B cell (primary cell): ENCODE data around the gene MOSPD3. TPM values are rescaled to one million over a fixed set of nuclear protein-coding genes. Genes with fewer than 3 reads are reported as not detected.
A peak's percentile ranks its signal among the peaks of the same experiment; 100 is the strongest.

Experiments used
- ATAC-seq: fragments of 200-7000 bp; cut with Tn5 transposase; one replicate; pipeline ENCODE4 v1.10.0; 2021; ENCODE audit warnings: low read depth, mild to moderate bottlenecking, moderate number of reproducible peaks, moderate library complexity
- CTCF ChIA-PET: fragments of 350-600 bp; sonication (Branson Sonifier 250); formaldehyde crosslinking; loops from one replicate; lab custom pipeline; 2021; ENCODE audit warnings: antibody characterized with exemption, inconsistent platforms; lab: Charles Lee
- POLR2A ChIA-PET: fragments of 350-600 bp; sonication (Branson Sonifier 250); formaldehyde crosslinking; loops from one replicate; lab custom pipeline; 2021; ENCODE audit warnings: antibody characterized with exemption; lab: Charles Lee
- DNase-seq: peaks from one replicate; pipeline ENCODE4 v3.0.0; 2013
- H2AFZ ChIP-seq: 2 replicates; pipeline ENCODE4 v1.6.1; 2012; ENCODE audit warnings: mild to moderate bottlenecking, low read depth, low read length; ENCODE audit not compliant: insufficient read depth, poor library complexity, severe bottlenecking
- H3K27ac ChIP-seq, 2 donors: 1 replicate in 1 of 2; 2 replicates in 1 of 2; pipeline ENCODE4 v1.5.1; 2012 to 2013; ENCODE audit warnings: low read length in 2 of 2, mild to moderate bottlenecking in 2 of 2, moderate library complexity in 1 of 2
- H3K27me3 ChIP-seq, 4 experiments: fragments of 200-600 bp in 1 of 4; sonication (generic) in 1 of 4; replicated peaks in 1 of 4; 1 replicate in 2 of 4; 2 replicates in 2 of 4; pipeline versions ENCODE4 v1.6.1 to v1.7.0; 2013 to 2016; ENCODE audit warnings: low read length in 3 of 4, mild to moderate bottlenecking in 2 of 4, mixed read lengths in 1 of 4, moderate library complexity in 1 of 4; ENCODE audit not compliant: insufficient read depth in 4 of 4, control insufficient read depth in 3 of 4; ENCODE audit errors: control extremely low read depth in 1 of 4
- H3K36me3 ChIP-seq, 2 experiments: replicated peaks in 1 of 2; 1 replicate in 1 of 2; 2 replicates in 1 of 2; pipeline versions ENCODE4 v1.6.1 to v1.7.1; 2013; ENCODE audit warnings: low read length in 1 of 2; ENCODE audit not compliant: insufficient read depth in 2 of 2, control insufficient read depth in 1 of 2; ENCODE audit errors: control extremely low read depth in 1 of 2, extremely low read depth in 1 of 2
- H3K4me1 ChIP-seq, 2 donors: fragments of 200-600 bp in 1 of 2; sonication (generic) in 1 of 2; 1 replicate in 1 of 2; 2 replicates in 1 of 2; pipeline versions ENCODE4 v1.5.1 to v1.6.1; 2013 to 2017; ENCODE audit warnings: low read length in 2 of 2; ENCODE audit not compliant: control insufficient read depth in 2 of 2, insufficient read depth in 2 of 2
- H3K4me2 ChIP-seq: replicated peaks from 2 replicates; pipeline ENCODE3; 2012; ENCODE audit warnings: mild to moderate bottlenecking, low read depth, low read length; ENCODE audit not compliant: poor library complexity, severe bottlenecking
- H3K4me3 ChIP-seq, 5 experiments: fragments of 200-600 bp in 1 of 5; sonication (generic) in 1 of 5; 1 replicate in 3 of 5; 2 replicates in 2 of 5; pipeline versions ENCODE4 v1.5.1 to v1.7.0; 2011 to 2016; ENCODE audit warnings: low read length in 4 of 5, mild to moderate bottlenecking in 4 of 5, low read depth in 2 of 5, control low read depth in 1 of 5, moderate library complexity in 1 of 5; ENCODE audit not compliant: insufficient read depth in 1 of 5; ENCODE audit errors: control extremely low read depth in 1 of 5, extremely low read depth in 1 of 5
- H3K79me2 ChIP-seq: fragments of 200-600 bp; sonication (generic); one replicate; pipeline ENCODE4 v1.6.0; 2016; ENCODE audit warnings: low read length; ENCODE audit not compliant: control insufficient read depth, insufficient read depth
- H3K9ac ChIP-seq: fragments of 200-600 bp; sonication (generic); 2 replicates; pipeline ENCODE4 v1.6.1; 2017; ENCODE audit warnings: mild to moderate bottlenecking, low read length, moderate library complexity
- H3K9me3 ChIP-seq, 3 donors: one replicate each; pipeline versions ENCODE4 v1.6.1 to v1.7.1; 2013; ENCODE audit warnings: low read length in 2 of 3; ENCODE audit not compliant: control insufficient read depth in 2 of 3, insufficient read depth in 1 of 3; ENCODE audit errors: control extremely low read depth in 1 of 3
- H4K20me1 ChIP-seq: 2 replicates; pipeline ENCODE4 v1.6.0; 2012; ENCODE audit warnings: mild to moderate bottlenecking, low read length; ENCODE audit not compliant: insufficient read depth, control insufficient read depth, poor library complexity, severe bottlenecking
- H3K27ac Mint-ChIP-seq: one replicate; pipeline ENCODE4 v1.8.0; 2021; ENCODE audit warnings: mixed read lengths
- H3K27me3 Mint-ChIP-seq: one replicate; pipeline ENCODE4 v1.8.0; 2021; ENCODE audit warnings: mixed read lengths
- H3K4me1 Mint-ChIP-seq: one replicate; pipeline ENCODE4 v1.8.0; 2021; ENCODE audit warnings: mixed read lengths
- H3K4me3 Mint-ChIP-seq: one replicate; pipeline ENCODE4 v1.8.0; 2021; ENCODE audit warnings: mixed read lengths
- H3K9me3 Mint-ChIP-seq: one replicate; pipeline ENCODE4 v1.8.0; 2022; ENCODE audit warnings: mixed read lengths; ENCODE audit not compliant: insufficient read depth
- EZH2 ChIP-seq: IDR thresholded peaks from 2 replicates; pipeline ENCODE4 v1.6.1; 2012; ENCODE audit warnings: borderline replicate concordance, low read depth, mild to moderate bottlenecking, moderate library complexity, low read length; ENCODE audit not compliant: insufficient read depth, poor library complexity, severe bottlenecking
- WGBS: methylation state at CpG from one replicate; pipeline ENCODE4 v1.1.5; 2013; ENCODE audit warnings: missing lambda C conversion rate; ENCODE audit not compliant: insufficient coverage; 5-methylcytosine and 5-hydroxymethylcytosine counted together
- intact Hi-C: fragments of 100-400 bp; cut with micrococcal nuclease; formaldehyde crosslinking; loops from one replicate; pipeline ENCODE4 v1.10.0; 2022
- polyA plus RNA-seq: library from polyadenylated mRNA; depleted of rRNA; stranded (reverse); fragments of >200 nt; gene quantifications from 2 replicates; pipeline ENCODE4 v1.2.3, GENCODE V29; 2012
- total RNA-seq, 2 donors: library from RNA; stranded (reverse); fragments of 120-200 nt in 1 of 2; gene quantifications; 1 replicate in 1 of 2; 2 replicates in 1 of 2; pipeline versions ENCODE4 v1.2.3 to v1.2.4, GENCODE V29; 2013 to 2022
- TF ChIP-seq, protein P1 (sequence below): fragments of 200-600 bp; IDR thresholded peaks from one replicate; pipeline ENCODE4 v1.8.0; 2022; ENCODE audit warnings: antibody characterized with exemption, mild to moderate bottlenecking

Gene MOSPD3
- total and polyA plus RNA-seq, 2 donors (not counting 1 experiment from before 2014, with no cell fraction given), result 18.8 to 19.2 TPM

- Mint-ChIP-seq H3K27me3 (no peaks in the 10 kb centered on the region), H3K4me1 (peaks cover 10% of the 10 kb centered on the region), H3K9me3 (no peaks in the 10 kb centered on the region), H3K4me3 (peak overlapping the region; percentile 90), H3K27ac (peak overlapping the region; percentile 83)
- DNase-seq (peak; percentile 77), ATAC-seq (peak; percentile 77)
- peaks cover 0 to 5% (median 0%) of the 10 kb centered on the region in 3 donors for H3K9me3 ChIP-seq
- intact Hi-C loops, result loop anchor here (1.0 to 5.0 kb wide), 6 partner anchors 21 to 219 kb away; partner anchors contain the start of genes GIGYF1, GNB2, MOSPD3 and SLC12A9
- peaks cover 6 to 15% of the 10 kb centered on the region in 2 donors for H3K4me1 ChIP-seq
- ChIA-PET CTCF (interaction anchor here (0.6 to 4.0 kb wide), 15 partner anchors 9 to 611 kb away, joined by 3 to 53 read pairs (median 5); partner anchors contain the start of genes FBXO24, GIGYF1, LRCH4 and MOSPD3), POLR2A (interaction anchor here (0.6 to 2.8 kb wide), 8 partner anchors 20 to 56 kb away, joined by 3 to 13 read pairs (median 4); partner anchors contain the start of genes GNB2 and MOSPD3)
- H3K36me3 ChIP-seq, result no peaks in the 10 kb centered on the region
- 3% methylated on average over 72 of the region's 72 CpGs for WGBS
- TF ChIP-seq, protein P1, sequence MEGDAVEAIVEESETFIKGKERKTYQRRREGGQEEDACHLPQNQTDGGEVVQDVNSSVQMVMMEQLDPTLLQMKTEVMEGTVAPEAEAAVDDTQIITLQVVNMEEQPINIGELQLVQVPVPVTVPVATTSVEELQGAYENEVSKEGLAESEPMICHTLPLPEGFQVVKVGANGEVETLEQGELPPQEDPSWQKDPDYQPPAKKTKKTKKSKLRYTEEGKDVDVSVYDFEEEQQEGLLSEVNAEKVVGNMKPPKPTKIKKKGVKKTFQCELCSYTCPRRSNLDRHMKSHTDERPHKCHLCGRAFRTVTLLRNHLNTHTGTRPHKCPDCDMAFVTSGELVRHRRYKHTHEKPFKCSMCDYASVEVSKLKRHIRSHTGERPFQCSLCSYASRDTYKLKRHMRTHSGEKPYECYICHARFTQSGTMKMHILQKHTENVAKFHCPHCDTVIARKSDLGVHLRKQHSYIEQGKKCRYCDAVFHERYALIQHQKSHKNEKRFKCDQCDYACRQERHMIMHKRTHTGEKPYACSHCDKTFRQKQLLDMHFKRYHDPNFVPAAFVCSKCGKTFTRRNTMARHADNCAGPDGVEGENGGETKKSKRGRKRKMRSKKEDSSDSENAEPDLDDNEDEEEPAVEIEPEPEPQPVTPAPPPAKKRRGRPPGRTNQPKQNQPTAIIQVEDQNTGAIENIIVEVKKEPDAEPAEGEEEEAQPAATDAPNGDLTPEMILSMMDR, result no peak
- no peak for TF ChIP-seq EZH2
- H3K4me2 ChIP-seq, result peak overlapping the region; percentile 98
- no peaks in the 10 kb centered on the region for H3K79me2 ChIP-seq
- peak overlapping the region; percentile 97 for H2AFZ ChIP-seq
- H3K27ac ChIP-seq, result peak overlapping the region in 1 of 2 donors; percentile 48
- peak overlapping the region in 4 of 5 experiments; percentile 62 to 82 (median 72) for H3K4me3 ChIP-seq
- peak overlapping the region; percentile 81 for H3K9ac ChIP-seq
- no peaks in the 10 kb centered on the region for H4K20me1 ChIP-seq
- H3K27me3 ChIP-seq, result peaks cover 0 to 3% (median 0%) of the 10 kb centered on the region in 4 experiments
These were observed 20.8 kb downstream of the MOSPD3 start for GRCh38 chr7:100632951-100633717.
